ENCODE measurements around the gene MAN2A1. TPM values are rescaled to one million over a fixed set of nuclear protein-coding genes. Genes with fewer than 3 reads are reported as not detected.

MAN2A1 gene
- polyA plus RNA-seq, 1 donor from 2014 or later = 5.7 TPM

DNA sequence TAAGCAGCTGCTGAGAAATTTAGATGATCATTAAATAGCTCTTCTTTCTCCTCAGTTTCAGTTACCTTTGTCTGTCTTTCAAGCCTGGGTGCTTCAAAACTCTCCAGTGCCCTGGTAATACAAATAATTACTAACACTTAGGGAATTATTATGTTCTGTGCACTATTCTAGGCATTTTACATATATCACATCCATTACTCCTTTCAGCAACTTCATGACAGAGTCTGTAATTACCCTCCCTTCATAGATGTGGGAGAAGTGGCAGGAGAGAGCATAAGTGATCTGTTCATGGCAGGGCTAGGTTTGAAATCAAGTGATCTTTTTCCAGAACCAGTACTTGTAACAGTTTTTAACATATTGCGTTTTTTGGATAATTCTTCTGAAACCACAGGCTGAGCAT, 32.0 kb downstream of the MAN2A1 start:
- H3K27ac ChIP-seq (ENCODE audit: low read length) = peak overlapping the region; percentile 71
- no peaks in the 10 kb centered on the region for H3K9me2 ChIP-seq (ENCODE audit: insufficient read depth, low read length)
- no peak overlapping the region for H2AFZ ChIP-seq (ENCODE audit: low read depth, low read length)
- H3K4me3 ChIP-seq (ENCODE audit: low read length) = peak overlapping the region; percentile 1
- peak; percentile 86 for TF ChIP-seq POLR2AphosphoS5 (IDR thresholded peaks at IDR 0.05)
- TF ChIP-seq, protein P1, sequence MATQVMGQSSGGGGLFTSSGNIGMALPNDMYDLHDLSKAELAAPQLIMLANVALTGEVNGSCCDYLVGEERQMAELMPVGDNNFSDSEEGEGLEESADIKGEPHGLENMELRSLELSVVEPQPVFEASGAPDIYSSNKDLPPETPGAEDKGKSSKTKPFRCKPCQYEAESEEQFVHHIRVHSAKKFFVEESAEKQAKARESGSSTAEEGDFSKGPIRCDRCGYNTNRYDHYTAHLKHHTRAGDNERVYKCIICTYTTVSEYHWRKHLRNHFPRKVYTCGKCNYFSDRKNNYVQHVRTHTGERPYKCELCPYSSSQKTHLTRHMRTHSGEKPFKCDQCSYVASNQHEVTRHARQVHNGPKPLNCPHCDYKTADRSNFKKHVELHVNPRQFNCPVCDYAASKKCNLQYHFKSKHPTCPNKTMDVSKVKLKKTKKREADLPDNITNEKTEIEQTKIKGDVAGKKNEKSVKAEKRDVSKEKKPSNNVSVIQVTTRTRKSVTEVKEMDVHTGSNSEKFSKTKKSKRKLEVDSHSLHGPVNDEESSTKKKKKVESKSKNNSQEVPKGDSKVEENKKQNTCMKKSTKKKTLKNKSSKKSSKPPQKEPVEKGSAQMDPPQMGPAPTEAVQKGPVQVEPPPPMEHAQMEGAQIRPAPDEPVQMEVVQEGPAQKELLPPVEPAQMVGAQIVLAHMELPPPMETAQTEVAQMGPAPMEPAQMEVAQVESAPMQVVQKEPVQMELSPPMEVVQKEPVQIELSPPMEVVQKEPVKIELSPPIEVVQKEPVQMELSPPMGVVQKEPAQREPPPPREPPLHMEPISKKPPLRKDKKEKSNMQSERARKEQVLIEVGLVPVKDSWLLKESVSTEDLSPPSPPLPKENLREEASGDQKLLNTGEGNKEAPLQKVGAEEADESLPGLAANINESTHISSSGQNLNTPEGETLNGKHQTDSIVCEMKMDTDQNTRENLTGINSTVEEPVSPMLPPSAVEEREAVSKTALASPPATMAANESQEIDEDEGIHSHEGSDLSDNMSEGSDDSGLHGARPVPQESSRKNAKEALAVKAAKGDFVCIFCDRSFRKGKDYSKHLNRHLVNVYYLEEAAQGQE (IDR thresholded peaks at IDR 0.05; ENCODE audit: borderline replicate concordance) = peak; percentile 54
- TF ChIP-seq EP300 (conservative IDR thresholded peaks at IDR 0.05; ENCODE audit: poor library complexity, severe bottlenecking) = peak; percentile 87
- TF ChIP-seq MXI1 (conservative IDR thresholded peaks at IDR 0.05; ENCODE audit: poor library complexity, severe bottlenecking) = no peak
- H3K9ac ChIP-seq (ENCODE audit: low read length) = no peak overlapping the region
- no peaks in the 10 kb centered on the region for H3K79me2 ChIP-seq (replicated peaks; ENCODE audit: insufficient read depth, low read length)
- H3K27me3 ChIP-seq (ENCODE audit: insufficient read depth, low read depth, low read length) = no peaks in the 10 kb centered on the region
- peaks cover 6% of the 10 kb centered on the region for H3F3A ChIP-seq (ENCODE audit: insufficient read depth, low read length, poor library complexity, severe bottlenecking)
- H3K9me3 ChIP-seq (ENCODE audit: low read length) = no peaks in the 10 kb centered on the region
- H3K36me3 ChIP-seq (ENCODE audit: insufficient read depth, low read length) = no peaks in the 10 kb centered on the region
- peak overlapping the region; percentile 24 for H3K4me2 ChIP-seq (ENCODE audit: low read length)
- no peaks in the 10 kb centered on the region for H4K20me1 ChIP-seq (ENCODE audit: insufficient read depth)

DNA sequence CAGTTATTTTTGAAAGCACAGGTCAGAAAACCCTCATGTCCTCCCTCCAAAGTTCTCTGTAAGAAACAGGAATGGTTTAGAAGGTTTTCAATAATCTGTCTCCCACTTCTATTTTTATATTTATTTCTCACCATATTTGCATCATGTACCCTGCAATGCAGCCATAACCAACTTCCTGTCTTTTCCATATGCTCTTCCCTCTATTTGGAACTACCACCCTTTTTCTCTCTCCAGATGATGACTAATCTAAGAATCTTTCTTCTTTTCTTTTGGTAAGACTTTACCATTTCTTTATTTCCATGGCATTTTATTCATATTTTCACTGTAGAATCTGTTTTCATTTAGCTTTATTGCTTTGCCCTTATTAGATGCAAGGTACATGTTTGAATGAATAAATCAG, 33.9 kb downstream of the MAN2A1 start:
- H3K9me2 ChIP-seq (ENCODE audit: insufficient read depth, low read length) = no peaks in the 10 kb centered on the region
- H4K20me1 ChIP-seq (ENCODE audit: insufficient read depth) = no peaks in the 10 kb centered on the region
- no peaks in the 10 kb centered on the region for H3K27me3 ChIP-seq (ENCODE audit: insufficient read depth, low read depth, low read length)
- peaks cover 6% of the 10 kb centered on the region for H3F3A ChIP-seq (ENCODE audit: insufficient read depth, low read length, poor library complexity, severe bottlenecking)
- no peaks in the 10 kb centered on the region for H3K79me2 ChIP-seq (replicated peaks; ENCODE audit: insufficient read depth, low read length)
- H3K36me3 ChIP-seq (ENCODE audit: insufficient read depth, low read length) = no peaks in the 10 kb centered on the region
- no peak overlapping the region for H3K27ac ChIP-seq (ENCODE audit: low read length)
- no peaks in the 10 kb centered on the region for H3K9me3 ChIP-seq (ENCODE audit: low read length)
- no peak overlapping the region for H3K4me2 ChIP-seq (ENCODE audit: low read length)
- no peak overlapping the region for H2AFZ ChIP-seq (ENCODE audit: low read depth, low read length)
- H3K9ac ChIP-seq (ENCODE audit: low read length) = no peak overlapping the region
- TF ChIP-seq POLR2AphosphoS5 (IDR thresholded peaks at IDR 0.05) (no peak), EZH2 (IDR thresholded peaks at IDR 0.05; ENCODE audit: borderline replicate concordance, insufficient read depth, low read length, poor library complexity, severe bottlenecking) (no peak), MXI1 (conservative IDR thresholded peaks at IDR 0.05; ENCODE audit: poor library complexity, severe bottlenecking) (no peak)
- TF ChIP-seq, protein P1 (IDR thresholded peaks at IDR 0.05; ENCODE audit: borderline replicate concordance) = no peak
- H3K4me3 ChIP-seq (ENCODE audit: low read length) = no peak overlapping the region

DNA sequence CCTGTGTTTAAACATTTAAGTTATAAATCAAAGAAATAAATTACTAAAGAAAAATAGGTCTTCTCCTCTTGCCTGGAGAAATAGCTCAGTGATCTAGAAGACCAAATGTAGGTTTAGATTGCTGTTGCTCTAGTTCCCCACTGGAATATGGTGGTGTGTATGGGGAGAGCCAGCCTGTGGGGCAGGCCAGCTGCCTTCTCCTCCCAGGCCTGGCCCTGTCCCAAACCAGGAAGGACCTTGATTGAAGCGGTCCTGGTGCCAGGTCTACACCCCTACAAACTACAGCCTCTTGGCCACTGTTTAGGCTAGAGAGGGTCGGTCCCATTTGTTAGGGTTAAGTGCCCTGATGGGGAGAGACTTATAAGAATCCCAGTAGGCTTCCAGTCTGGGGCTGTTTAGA, 35.4 kb downstream of the MAN2A1 start:
- Histone ChIP-seq H3K9ac (ENCODE audit: low read length) (no peak overlapping the region), H3K36me3 (ENCODE audit: insufficient read depth, low read length) (no peaks in the 10 kb centered on the region), H2AFZ (ENCODE audit: low read depth, low read length) (no peak overlapping the region), H3K27ac (ENCODE audit: low read length) (no peak overlapping the region), H3K79me2 (replicated peaks; ENCODE audit: insufficient read depth, low read length) (no peaks in the 10 kb centered on the region), H3K9me2 (ENCODE audit: insufficient read depth, low read length) (no peaks in the 10 kb centered on the region), H4K20me1 (ENCODE audit: insufficient read depth) (no peaks in the 10 kb centered on the region), H3K4me3 (ENCODE audit: low read length) (no peak overlapping the region), H3F3A (ENCODE audit: insufficient read depth, low read length, poor library complexity, severe bottlenecking) (peaks cover 6% of the 10 kb centered on the region), H3K4me2 (ENCODE audit: low read length) (no peak overlapping the region), H3K27me3 (ENCODE audit: insufficient read depth, low read depth, low read length) (no peaks in the 10 kb centered on the region), H3K9me3 (ENCODE audit: low read length) (no peaks in the 10 kb centered on the region)
- TF ChIP-seq TAF1 (IDR thresholded peaks at IDR 0.05; ENCODE audit: low read depth) = no peak
- TF ChIP-seq EZH2 (IDR thresholded peaks at IDR 0.05; ENCODE audit: borderline replicate concordance, insufficient read depth, low read length, poor library complexity, severe bottlenecking) = no peak
- TF ChIP-seq, protein P2, sequence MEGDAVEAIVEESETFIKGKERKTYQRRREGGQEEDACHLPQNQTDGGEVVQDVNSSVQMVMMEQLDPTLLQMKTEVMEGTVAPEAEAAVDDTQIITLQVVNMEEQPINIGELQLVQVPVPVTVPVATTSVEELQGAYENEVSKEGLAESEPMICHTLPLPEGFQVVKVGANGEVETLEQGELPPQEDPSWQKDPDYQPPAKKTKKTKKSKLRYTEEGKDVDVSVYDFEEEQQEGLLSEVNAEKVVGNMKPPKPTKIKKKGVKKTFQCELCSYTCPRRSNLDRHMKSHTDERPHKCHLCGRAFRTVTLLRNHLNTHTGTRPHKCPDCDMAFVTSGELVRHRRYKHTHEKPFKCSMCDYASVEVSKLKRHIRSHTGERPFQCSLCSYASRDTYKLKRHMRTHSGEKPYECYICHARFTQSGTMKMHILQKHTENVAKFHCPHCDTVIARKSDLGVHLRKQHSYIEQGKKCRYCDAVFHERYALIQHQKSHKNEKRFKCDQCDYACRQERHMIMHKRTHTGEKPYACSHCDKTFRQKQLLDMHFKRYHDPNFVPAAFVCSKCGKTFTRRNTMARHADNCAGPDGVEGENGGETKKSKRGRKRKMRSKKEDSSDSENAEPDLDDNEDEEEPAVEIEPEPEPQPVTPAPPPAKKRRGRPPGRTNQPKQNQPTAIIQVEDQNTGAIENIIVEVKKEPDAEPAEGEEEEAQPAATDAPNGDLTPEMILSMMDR (IDR thresholded peaks at IDR 0.05; ENCODE audit: poor library complexity, severe bottlenecking) = no peak
- no peak for TF ChIP-seq POLR2AphosphoS5 (IDR thresholded peaks at IDR 0.05)
- TF ChIP-seq, protein P1 (IDR thresholded peaks at IDR 0.05; ENCODE audit: borderline replicate concordance) = no peak
- no peak for TF ChIP-seq SMC3 (conservative IDR thresholded peaks at IDR 0.05; ENCODE audit: poor library complexity)
- TF ChIP-seq RAD21 (conservative IDR thresholded peaks at IDR 0.05) = no peak
- no peak for TF ChIP-seq EP300 (conservative IDR thresholded peaks at IDR 0.05; ENCODE audit: poor library complexity, severe bottlenecking)

All from neural cell (in vitro differentiated cells).